Activated CD4-positive, CD25-positive, alpha-beta regulatory T cell treated with anti-CD3 and anti-CD28 coated beads, Interleukin-2, amount 50 U/mL, for 72 hours (primary cell): Measurements from ENCODE around the gene GJD3.
"Not testable (repeated sequence)": the region's sequence is repeated elsewhere in the genome, so short reads cannot be mapped to it uniquely, and the experiment has no call there.

Source experiments
- DNase-seq: peaks from one replicate; pipeline ENCODE4 v3.0.0; 2021

GJD3 gene, protein sequence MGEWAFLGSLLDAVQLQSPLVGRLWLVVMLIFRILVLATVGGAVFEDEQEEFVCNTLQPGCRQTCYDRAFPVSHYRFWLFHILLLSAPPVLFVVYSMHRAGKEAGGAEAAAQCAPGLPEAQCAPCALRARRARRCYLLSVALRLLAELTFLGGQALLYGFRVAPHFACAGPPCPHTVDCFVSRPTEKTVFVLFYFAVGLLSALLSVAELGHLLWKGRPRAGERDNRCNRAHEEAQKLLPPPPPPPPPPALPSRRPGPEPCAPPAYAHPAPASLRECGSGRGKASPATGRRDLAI

DNA sequence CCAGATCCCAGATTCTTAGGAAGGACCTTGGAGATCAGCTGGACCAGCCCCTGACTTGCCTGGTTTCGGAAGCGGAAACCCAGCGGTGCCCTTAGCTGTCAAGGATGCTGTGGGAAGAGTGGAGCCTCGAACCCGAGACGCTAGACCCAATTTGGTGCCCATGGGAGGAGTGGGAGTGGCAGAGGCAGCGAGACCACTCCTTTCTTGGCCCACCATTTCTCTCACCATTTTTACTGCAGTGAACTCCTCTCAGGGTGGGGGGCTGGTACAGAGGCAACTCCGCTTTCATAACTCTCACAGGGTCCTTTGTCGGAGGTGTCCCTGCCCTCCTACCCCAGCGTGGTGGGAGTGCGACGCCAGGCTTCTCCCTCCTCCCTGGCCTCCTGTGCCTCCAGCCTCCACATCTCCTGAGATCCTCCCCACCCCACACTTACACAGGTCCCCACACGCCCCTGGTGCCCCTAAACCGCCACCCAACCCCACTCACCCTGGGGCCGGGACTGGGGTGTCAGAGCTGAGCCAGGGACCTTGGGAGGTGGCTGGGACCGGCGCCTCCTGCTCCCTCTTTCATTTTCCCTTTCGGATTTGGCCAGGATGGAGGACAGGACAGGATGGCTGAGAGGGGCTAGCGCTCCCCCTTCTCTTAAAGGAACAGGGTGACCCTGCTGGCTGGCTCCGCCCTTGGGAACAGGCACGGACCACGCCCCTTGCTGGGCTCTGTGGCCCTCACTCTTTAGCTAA, at the start of gene GJD3:
Gene GJD3 (minus strand): TSS at position 617 of the 741 bp plus-strand sequence. CDS start 922 bp downstream, outside the sequence.
- peak; percentile 28 for DNase-seq

GRCh38 chr17:40414312-40414711, 49.8 kb upstream of the GJD3 start:
- not testable (repeated sequence) for DNase-seq

DNA sequence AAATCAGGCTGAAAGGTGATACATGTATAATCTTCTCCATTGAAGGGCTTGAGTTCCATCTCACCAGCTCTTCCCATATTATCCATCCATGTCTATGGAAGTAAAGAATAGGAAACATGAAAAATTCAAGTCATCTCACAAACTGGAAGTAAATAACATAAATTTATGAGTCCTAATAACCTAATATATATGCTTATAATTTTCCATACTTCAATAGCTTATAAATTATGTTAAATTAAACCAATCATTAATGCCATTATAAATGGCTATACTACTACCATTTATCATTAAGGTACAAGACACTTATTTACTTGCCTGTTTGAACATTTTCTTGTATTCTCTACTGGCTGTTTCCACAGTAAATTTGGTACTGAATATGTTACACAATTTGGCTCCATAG, 48.3 kb upstream of the GJD3 start:
- DNase-seq = no peak

- no peak for DNase-seq
Observed at GRCh38 chr17:40411821-40412220, 47.3 kb upstream of the GJD3 start.

- no peak for DNase-seq
Observed at GRCh38 chr17:40410082-40410481, 45.5 kb upstream of the GJD3 start.

- DNase-seq = not testable (repeated sequence)
Observed at GRCh38 chr17:40409540-40409939, 45.0 kb upstream of the GJD3 start.

GRCh38 chr17:40407460-40407859, 42.9 kb upstream of the GJD3 start:
- DNase-seq = no peak

GRCh38 chr17:40404003-40404402, 39.5 kb upstream of the GJD3 start:
- no peak for DNase-seq

DNA sequence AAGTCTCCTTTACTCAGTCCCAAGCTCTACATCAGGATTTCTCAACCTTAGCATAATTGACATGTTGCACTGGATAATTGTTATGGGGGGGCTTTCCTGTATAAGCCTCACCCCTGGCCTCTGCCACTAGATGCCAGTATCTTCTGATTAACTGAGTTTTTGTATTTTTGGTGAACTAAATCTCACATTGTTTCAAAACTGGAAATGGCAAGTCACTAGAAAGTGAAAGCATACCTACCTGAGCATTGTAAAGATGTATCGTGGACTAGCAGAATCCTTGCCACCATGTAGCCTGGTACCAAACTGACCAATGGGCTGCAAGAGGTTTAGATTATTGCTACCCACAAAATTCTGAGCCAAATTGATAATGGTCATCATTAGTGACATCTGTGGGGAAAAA, 38.1 kb upstream of the GJD3 start:
- DNase-seq = no peak

- DNase-seq = no peak
Observed at GRCh38 chr17:40399185-40399584, 34.6 kb upstream of the GJD3 start.

DNA sequence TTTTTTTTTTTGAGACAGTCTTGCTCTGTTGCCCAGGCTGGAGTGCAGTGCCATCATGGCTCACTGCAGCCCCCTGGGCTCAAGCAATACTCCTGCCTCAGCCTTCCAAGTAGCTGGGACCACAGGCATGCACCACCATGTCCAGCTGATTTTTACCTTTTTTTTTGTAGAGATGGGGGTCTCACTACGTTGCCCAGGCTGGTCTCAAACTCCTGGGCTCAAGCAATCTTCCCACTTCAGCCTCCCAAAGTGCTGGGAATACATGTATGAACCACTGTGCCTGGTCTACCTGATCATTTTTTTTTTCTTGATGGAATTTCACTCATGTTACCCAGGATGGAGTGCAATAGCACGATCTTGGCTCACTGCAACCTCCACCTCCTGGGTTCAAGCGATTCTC, 22.0 kb upstream of the GJD3 start:
- not testable (repeated sequence) for DNase-seq

DNA sequence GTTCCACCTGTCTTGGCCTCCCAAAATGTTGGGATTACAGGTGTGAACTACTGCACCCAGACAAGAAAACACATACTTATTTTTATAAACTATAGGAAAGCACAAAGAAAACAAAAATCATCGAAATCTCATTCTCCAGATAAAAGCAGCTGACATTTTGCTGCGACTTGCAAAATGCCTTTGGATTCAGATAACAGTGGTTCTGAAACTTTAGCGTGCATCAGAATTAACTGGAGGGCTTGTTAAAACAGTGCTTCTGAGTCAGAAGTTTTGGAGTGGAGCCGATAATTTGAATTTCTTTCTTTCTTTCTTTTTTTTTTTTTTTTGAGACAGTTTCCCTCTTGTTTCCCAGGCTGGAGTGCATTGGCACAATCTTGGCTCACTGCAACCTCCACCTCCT, 17.7 kb upstream of the GJD3 start:
- DNase-seq = no peak

DNA sequence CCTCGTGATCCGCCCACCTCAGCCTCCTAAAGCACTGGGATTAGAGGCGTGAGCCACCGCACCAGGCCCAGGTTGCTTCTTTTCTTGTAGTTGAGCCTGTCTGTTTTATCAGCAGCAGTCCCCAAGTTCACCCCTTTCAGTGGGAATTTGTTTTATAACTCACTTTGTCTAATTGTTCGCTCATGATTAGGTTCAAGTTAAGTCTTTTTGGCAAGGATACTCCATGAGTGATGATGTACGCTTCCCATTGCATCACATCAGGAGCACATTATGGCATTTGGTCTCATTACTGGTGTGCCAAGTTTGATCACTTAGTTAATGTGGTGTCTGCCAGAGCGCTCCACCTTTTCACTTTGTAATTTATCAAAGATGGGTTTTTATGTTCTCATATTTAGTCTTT, 14.4 kb upstream of the GJD3 start:
- no peak for DNase-seq

DNA sequence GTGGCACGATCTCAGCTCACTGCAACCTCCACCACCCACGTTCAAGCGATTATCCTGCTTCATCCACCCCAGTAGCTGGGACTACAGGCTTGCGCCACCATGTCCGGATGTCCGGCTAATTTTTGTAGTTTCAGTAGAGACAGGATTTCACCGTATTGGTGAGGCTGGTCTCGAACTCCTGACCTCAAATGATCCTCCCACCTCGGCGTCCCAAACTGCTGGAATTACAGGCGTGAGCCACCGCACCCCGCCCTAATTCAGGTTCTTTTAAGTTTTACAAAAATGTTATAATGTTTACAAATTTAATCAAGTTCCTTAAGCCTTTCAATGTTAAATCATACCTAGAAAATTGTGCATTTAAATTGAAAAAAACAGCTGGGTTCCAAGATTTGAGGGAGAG, 13.3 kb upstream of the GJD3 start:
- DNase-seq = no peak

- not testable (repeated sequence) for DNase-seq
Observed at GRCh38 chr17:40376541-40376940, 12.0 kb upstream of the GJD3 start.

DNA sequence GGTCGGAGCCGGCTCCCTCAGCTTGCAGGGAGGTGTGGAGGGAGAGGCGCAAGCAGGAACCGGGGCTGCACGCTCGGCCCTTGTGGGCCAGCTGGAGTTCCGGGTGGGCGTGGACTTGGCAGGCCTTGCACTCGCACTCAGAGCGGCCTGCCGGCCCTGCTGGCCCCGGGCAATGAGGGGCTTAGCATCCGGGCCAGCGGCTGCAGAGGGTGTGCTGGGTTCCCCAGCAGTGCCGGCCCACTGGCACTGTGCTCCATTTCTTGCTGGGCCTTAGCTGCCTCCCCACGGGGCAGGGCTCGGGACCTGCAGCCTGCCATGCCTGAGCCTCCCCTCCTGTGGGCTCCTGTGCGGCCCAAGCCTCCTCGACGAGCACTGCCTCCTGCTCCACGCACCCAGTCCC, 11.2 kb upstream of the GJD3 start:
- DNase-seq = not testable (repeated sequence)

DNA sequence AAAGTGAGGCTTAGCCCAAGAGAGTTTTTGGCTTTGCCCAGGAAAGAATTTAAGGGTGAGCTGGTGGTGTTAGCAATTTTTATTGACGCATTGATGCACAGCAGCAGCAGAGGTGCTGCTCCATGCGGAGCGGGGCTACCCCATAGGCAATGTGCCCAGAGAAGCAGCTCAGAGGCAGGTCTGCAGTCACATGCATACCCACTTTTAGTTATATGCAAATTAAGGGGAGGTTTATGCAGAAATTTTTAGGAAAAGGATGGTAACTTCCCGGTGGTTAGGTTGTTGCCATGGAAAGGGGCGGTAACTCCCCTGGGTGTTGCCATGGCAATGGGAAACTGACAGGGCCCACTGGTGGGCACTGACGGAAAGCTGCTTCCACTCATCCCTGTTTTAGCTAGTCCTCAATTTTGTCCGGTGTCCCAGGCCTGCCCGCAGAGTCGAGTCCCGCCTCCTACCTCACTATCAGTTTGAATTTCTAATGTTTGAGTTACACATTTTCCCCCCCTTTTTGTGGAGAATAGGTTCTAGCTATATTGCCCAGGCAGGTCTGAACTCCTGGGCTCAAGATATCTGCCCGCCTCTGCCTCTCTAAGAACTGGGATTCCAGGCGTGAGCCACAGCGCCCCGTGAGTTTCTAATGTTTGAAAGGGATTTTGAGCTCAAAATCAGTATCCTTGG, 10.4 kb upstream of the GJD3 start:
- DNase-seq = no peak

GRCh38 chr17:40373999-40374398, 9.5 kb upstream of the GJD3 start:
- no peak for DNase-seq

- DNase-seq = no peak
Observed at GRCh38 chr17:40373324-40373723, 8.8 kb upstream of the GJD3 start.

DNA sequence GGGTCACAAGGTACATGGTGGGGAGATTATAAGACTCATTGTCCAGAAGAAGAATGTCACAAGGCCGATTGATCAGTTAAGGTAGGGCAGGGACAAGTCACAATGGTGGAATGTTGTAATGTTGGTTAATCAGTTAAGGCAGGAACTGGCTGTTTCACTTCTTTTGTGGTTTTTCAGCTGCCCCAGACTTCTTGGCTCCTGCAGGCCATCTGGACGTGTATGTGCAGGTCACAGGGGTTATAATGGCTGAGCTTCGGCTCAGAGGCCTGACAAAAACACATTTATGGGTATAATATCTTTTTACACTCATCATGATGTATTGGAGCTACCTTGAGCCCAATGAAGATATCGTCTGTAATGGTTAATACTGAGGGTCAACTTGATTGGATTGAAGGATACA, 8.1 kb upstream of the GJD3 start:
- not testable (repeated sequence) for DNase-seq

- no peak for DNase-seq
Observed at GRCh38 chr17:40372031-40372430, 7.5 kb upstream of the GJD3 start.

DNA sequence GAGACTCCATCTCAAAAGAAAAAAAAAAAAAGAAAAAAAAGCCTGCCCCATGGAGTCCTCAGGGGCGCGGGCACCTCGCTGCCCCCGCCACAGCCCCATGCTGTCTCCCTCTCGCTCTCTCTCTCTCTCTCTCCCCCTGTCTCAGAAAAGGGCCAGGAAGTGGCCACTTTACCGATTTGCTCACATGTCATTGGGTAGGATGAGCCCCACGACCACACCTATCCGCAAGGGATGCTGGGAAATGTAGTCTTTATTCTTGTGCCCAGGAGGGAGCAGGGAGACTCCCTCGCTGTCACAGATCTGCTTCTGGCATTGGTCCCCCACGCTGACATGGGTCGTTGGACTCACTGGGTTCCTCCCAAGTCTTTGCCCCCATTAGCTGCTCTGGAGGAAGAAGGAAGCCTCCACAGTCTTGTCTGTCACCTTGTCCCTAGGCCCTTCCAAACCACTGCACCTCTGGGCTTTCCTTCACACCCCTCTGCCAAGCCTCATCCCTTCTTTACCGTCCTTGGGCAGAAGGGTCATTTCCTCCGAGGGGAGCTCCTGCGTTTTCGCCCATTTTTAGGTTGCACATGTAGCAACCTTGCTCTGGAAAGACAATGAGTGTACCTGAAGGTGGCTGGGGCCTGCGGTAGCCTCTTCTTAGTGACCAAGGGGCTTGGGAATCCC, 6.9 kb upstream of the GJD3 start:
- peak; percentile 28 for DNase-seq

DNA sequence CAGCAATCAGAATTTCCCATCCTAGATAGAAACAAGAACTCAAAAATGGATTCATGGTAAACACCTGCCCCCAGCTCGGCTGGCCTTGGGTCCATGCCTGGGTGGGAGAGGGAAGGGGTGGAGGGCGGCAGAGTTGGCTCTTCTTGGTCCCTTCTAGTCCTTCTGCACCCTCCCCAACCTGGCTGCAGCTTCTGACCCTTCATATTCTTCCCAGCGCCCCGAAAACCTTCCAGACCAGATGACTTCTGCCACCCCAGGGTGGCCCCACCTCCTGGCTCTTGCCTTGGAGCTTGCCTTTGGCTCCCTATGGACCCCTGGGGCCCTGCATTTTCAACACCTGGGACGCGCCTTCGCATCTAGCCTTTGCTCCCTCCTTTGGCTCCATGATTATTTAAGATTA, 5.4 kb upstream of the GJD3 start:
- peak; percentile 20 for DNase-seq
